Measurements from ENCODE around the gene HES7.
"Not testable (repeated sequence)": the region's sequence is repeated elsewhere in the genome, so short reads cannot be mapped to it uniquely, and the experiment has no call there.

The HES7 gene

GRCh38 chr17:8123695-8124349 is at the start of gene HES7:
HES7 (minus strand) TSS chr17:8124106; CDS start chr17:8124084, 22 bp downstream.
- no peak for DNase-seq (ENCODE audit: low read depth in 2 of 3, low spot score in 2 of 3)

- no peak for DNase-seq (ENCODE audit: low read depth in 2 of 3, low spot score in 2 of 3)
These were observed 49.4 kb upstream of the HES7 start for GRCh38 chr17:8173056-8173870.

DNA sequence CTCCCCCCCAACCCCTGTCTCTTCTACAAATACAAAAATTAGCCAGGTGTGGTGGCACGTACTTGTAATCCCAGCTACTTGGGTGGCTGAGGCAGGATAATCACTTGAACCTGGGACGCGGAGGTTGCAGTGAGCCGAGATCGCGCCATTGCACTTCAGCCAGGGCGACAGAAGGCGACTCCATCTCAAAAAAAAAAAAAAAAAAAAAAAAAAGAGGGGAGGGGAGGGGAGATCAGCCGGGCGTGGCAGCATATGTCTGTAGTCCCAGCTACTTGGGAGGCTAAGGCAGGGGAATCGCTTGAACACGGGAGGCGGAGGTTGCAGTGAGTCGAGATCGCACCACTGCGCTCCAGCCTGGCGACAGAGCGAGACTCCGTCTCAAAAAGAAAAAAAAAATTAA is 46.3 kb upstream of the HES7 start:
- not testable (repeated sequence) for DNase-seq (ENCODE audit: low read depth in 2 of 3, low spot score in 2 of 3)

DNA sequence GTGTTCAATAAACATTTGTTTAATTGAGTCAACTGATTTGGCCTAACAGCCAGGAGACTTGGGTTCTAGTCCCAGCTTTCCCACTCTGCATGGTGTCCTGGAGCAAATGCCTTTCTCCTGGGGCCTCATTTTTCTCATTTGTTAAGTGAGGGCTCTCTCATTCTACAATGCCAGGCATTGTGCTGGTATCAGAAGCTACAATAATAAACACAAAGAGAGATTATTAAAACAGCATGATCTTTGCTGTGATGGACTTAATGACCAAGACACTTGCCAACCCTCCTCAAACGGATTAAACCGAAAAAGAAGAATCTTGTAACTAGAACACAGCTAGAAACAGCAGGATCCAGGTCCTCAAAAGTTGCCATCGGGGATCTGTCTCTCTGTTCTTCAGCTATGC is 43.6 kb upstream of the HES7 start:
- no peak for DNase-seq (ENCODE audit: low read depth in 2 of 3, low spot score in 2 of 3)

- no peak for DNase-seq (ENCODE audit: low read depth in 2 of 3, low spot score in 2 of 3)
These were observed 42.8 kb upstream of the HES7 start for GRCh38 chr17:8166731-8167130.

DNA sequence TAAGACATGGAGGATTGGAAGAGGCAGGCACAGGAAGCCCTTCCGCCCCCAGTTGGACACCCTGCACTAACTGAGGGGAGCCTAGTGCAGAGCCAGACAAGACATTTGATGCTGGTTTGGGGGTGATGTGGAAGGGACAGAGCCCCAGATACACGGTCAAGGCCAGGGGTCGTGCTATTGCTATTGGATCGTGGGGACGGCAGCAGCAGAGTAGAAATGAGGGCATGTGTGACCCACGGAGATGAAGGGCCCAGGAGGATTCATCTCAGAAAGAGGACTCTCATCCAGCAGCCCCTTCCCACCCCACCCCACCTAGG is 40.9 kb upstream of the HES7 start:
- DNase-seq (ENCODE audit: low read depth in 2 of 3, low spot score in 2 of 3): no peak

- DNase-seq (ENCODE audit: low read depth in 2 of 3, low spot score in 2 of 3): no peak
These were observed 40.3 kb upstream of the HES7 start for GRCh38 chr17:8163978-8164814.

GRCh38 chr17:8162997-8163977 is 39.4 kb upstream of the HES7 start:
- no peak for DNase-seq (ENCODE audit: low read depth in 2 of 3, low spot score in 2 of 3)

DNA sequence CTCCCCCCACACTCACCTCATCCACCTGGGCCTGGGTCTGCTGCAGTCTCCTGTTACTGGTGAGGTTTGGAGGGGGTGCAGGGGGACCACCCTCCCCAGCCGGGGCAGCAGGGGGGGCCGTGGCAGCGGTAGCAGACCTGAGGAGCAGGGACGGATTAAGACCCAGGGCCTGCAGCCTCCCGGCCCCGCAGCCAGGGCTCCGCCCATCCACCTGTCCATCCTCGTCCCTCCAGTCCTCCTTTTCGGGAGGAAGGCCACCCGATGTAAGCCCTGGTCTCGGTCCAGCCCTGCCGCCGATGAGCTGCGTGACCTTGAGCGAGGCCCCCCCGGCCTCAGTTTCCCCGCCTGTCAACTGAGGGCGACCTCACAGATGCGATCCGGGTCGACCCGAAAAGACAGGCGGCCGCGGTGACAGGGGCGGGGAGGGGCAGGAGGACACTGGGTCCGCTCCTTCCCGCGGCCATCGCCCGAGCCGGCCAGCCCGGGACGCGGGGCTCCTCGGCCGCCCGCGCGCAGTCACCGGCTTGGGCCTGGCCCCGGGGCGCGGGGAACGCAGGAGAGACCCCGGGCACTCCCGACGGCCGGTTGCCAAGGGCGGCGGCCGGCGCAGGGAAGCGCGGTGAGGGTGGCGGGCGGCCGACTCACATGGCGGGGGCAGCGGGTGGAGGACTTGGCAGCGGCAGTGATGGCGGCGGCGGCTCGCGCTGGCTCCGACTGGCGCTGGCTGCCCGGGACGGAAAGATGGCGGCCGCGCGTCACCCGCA is 38.5 kb upstream of the HES7 start, which contains the start of gene VAMP2:
Gene VAMP2 (minus strand): TSS at position 716 of the 764 bp plus-strand sequence. CDS start 69 bp downstream, at position 647.
- DNase-seq (ENCODE audit: low read depth in 2 of 3, low spot score in 2 of 3): peak in 1 of 3 experiments; percentile 50

GRCh38 chr17:8161289-8162232 is 37.7 kb upstream of the HES7 start:
- DNase-seq (ENCODE audit: low read depth in 2 of 3, low spot score in 2 of 3): no peak

GRCh38 chr17:8160741-8161221 is 36.9 kb upstream of the HES7 start:
- no peak for DNase-seq (ENCODE audit: low read depth in 2 of 3, low spot score in 2 of 3)

- DNase-seq (ENCODE audit: low read depth in 2 of 3, low spot score in 2 of 3): no peak
These were observed 36.3 kb upstream of the HES7 start for GRCh38 chr17:8160224-8160577.

DNA sequence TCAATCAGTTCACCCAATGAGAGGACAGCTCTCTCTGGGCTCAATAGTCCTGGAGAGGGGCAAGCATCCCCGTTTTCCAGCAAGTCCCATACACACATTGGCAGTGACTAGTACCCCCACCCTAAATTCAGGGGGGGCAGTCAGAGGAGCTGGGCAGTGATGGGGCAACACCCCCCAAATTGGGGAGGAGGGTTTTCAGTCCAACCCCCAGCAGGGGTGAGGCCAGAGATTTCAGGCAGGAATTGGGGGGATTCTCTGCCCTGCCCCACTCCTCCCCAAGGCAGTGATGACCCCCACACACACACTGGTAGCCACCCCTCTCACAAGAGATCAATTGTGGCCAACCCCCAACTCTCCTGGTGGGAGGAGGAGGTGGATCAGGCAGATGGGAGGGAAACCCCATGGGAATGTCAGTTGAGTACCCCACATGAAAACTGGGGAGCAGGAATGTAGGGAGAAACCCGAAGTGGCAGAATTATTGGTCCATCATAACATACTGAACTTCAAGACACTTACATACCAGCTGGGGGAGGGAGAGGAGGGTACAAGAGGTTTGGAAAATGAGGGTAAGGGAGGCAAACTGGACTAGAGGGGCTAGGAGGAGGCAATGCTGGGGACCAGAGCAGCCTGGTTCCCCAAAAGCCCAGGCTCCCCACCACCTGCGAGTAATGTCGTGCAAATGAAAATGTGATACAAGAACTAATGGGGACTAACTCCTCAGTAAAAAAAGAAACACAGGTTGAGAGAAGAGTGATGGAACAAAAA is 35.7 kb upstream of the HES7 start:
- DNase-seq (ENCODE audit: low read depth in 2 of 3, low spot score in 2 of 3): no peak

DNA sequence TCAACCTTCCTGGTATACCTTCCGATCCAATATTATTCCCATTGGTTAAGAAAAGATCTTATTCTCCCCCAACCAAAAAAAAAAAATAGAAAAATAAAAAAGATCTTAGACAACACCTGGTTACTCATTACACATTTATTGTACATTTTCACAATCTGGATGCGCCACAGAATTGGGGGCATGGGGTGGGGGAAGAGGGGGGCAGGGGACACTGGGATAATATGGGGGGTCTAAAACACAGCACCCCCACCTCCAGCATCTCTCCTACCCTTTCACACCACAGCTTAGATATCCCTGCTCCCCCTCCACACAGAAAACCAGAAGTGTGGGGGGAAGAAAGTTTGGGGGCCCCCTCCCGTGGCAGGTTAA is 35.1 kb upstream of the HES7 start:
- DNase-seq (ENCODE audit: low read depth in 2 of 3, low spot score in 2 of 3): no peak

- peak in 2 of 3 experiments; percentile 84 for DNase-seq (ENCODE audit: low read depth in 2 of 3, low spot score in 2 of 3)
These were observed 34.5 kb upstream of the HES7 start for GRCh38 chr17:8158267-8159031.

DNA sequence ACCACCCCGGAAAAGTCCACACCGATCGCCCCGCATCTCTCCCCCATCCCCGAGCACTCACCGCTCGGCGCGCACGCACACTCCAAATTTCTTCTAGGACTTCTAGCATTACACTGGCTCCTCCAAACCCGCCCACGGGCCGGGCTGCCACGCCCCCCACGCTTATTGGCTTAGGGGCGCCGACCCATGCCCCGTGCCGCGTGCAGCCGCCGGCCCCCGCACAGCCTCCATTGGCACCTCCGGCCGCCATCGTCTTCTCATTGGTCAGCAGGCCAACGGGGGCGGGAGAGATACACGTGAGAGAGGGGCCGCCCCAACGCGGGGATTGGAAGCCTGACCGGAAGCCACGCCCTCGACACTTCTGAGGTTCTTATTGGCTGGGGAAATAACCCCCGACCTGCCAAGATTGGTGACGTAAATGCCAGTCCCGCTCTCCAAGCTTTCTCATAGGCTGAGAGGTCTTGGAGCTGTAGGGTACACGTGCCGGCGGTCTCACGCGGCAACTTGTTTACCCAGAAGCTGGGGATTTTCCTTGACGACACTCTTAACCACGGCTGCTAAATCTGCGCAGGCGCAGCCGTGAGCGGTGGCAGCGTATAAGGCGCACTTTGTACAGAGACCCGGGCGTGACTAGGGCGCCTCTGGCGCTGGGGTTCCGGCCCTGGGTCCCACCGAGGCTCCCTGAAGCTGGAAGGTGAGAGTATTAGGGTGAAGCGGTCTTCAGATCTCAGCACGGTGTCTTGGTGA is 32.5 kb upstream of the HES7 start:
- peak; percentile 98 to 100 (median 99) for DNase-seq (ENCODE audit: low read depth in 2 of 3, low spot score in 2 of 3)

DNA sequence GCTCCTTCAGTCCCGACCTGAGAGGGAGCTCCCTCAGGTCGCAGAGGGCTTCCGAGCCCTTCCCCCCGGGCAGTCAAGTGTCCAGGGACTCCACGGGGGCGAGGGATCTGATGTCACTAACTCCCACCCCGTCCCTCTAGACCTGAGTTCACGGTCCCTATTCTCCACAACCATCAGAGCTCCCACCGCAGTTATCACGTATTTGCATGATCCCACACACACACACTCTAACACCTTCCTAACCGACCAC is 32.0 kb upstream of the HES7 start:
- DNase-seq (ENCODE audit: low read depth in 2 of 3, low spot score in 2 of 3): no peak

All from activated CD8-positive, alpha-beta memory T cell treated with anti-CD3 and anti-CD28 coated beads for 48 hours (primary cell).